VCaP (cell line): ENCODE measurements around the gene AMOTL1.

Source experiments
- H3K27ac ChIP-seq: fragments of 450-650 bp; 2 replicates; pipeline ENCODE4 v1.5.1; 2017
- CTCF ChIP-seq: fragments of 450-650 bp; conservative IDR thresholded peaks from 2 replicates; pipeline ENCODE4 v1.5.1; 2017; ENCODE audit warnings: mild to moderate bottlenecking, moderate library complexity

AMOTL1 gene

DNA sequence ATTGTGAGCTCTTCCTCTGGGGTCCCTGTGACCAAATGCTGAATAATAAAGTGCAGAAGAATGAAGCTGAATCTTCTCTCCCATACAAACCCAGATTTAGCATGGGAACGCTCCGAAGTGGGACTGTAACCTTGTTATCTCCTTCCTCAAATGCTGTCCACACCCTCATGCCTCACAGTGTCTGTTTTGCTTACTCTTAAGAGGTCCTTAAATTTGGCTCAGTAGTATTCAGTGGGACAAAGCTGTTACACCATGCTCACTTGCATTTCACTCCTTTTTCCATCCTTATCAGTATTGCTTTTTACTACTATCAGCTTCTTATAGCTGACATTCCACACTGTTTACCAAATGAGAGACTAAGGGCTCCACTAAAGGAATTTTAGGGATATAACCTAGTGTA lies 13.8 kb upstream of the AMOTL1 start:
- no peak overlapping the region for H3K27ac ChIP-seq
- TF ChIP-seq CTCF = no peak

- no peak for TF ChIP-seq CTCF
- no peak overlapping the region for H3K27ac ChIP-seq
Observed at GRCh38 chr11:94754819-94755218, 13.3 kb upstream of the AMOTL1 start.

GRCh38 chr11:94755494-94755893 lies 12.7 kb upstream of the AMOTL1 start:
- no peak overlapping the region for H3K27ac ChIP-seq
- no peak for TF ChIP-seq CTCF

DNA sequence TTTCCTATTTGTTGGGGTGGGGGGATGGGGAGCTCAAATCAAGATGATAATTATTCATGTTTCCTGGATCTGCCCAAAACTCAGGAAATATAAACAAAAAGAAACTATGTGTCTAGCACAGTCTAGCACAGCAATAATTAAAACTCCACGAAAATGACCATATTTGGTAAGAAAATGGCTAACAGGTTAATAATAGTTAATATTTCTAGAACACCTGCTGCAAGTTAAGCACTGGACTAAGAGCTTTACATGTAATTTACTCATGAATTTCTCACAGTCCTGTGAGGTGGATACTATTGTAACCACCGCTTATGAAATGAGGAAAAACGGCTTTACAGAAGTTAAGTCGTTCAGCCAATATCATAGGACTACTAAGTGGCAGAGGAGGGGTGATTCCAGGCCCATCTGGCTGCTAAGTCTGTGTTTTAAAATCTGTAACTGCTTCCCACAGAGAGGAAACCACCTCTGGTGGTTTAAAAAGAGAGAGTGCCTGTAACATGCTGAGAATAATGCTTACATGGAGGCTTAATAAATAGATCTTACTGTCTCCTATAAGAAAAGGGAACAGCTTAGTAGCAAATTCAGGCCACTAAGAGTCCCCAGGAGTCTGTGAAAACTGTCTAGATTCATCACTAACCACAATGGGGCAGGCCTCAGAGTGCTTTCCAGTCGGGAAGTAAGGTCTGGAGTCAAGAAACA lies 11.0 kb upstream of the AMOTL1 start:
- no peak overlapping the region for H3K27ac ChIP-seq
- TF ChIP-seq CTCF = no peak

GRCh38 chr11:94758666-94759065 lies 9.5 kb upstream of the AMOTL1 start:
- TF ChIP-seq CTCF = no peak
- H3K27ac ChIP-seq = no peak overlapping the region

DNA sequence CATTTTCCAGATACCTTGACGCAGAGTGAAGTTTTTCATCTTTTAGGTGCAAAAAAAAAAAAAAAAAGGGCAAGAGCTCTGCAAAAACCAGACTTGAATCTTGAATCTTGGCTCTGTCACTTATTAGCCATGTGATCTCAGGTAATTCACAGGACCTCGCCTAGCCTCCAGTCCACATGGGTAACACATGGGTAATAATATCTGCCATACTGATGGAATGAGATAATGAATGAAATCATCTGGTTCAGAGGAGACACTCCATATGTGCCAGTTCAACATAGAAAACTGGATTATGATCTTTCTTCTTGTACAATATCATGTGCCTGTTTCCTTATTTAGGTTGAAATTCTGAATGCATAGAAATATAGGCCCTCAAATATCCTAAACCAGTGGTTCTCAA lies 8.6 kb upstream of the AMOTL1 start:
- no peak overlapping the region for H3K27ac ChIP-seq
- no peak for TF ChIP-seq CTCF

DNA sequence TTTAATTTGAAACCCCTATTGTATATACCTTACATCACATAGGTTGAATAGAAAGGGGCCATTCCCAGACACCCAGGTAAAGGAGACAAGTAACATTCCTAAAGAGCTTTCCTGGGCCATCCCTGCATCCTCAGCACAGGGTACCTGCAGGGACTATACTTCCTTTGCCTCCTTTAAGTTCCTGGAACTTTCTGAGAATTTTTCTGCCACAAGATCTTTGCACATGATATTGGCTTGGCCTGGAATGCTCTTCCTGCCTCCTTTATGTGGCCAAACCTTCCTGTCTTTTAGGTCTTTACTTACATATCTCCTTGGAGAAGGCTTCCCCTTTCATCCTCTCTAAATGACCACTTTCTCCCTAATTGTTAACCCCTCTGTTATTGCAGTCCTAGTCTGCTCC lies 7.9 kb upstream of the AMOTL1 start:
- TF ChIP-seq CTCF = no peak
- no peak overlapping the region for H3K27ac ChIP-seq
